IMR-90 (cell line): ENCODE results near the gene CCDC194. TPM values are rescaled to one million over a fixed set of nuclear protein-coding genes. Genes with fewer than 3 reads are reported as not detected.

Experiments
- ATAC-seq: fragments of 200-7000 bp; cut with Tn5 transposase; 2 replicates; pipeline ENCODE4 v1.9.1; 2020; ENCODE audit warnings: low read depth, mild to moderate bottlenecking, moderate library complexity
- BruUV-seq: library from RNA; stranded (reverse); fragments of 400-500 nt; replicated peaks from 2 replicates; lab custom pipeline; 2021; lab: Mats Ljungman, UMichigan
- CTCF ChIA-PET: fragments of 300-600 bp; formaldehyde crosslinking; extraction: SDS; loops from one replicate; lab custom pipeline; 2021; ENCODE audit warnings: antibody characterized with exemption; lab: Yijun Ruan, JAX
- POLR2A ChIA-PET: fragments of 300-600 bp; sonication (Branson Sonifier 250); formaldehyde crosslinking; loops from one replicate; lab custom pipeline; 2022; ENCODE audit warnings: antibody characterized with exemption; ENCODE audit not compliant: unreplicated experiment; lab: Charles Lee
- DNase-seq: peaks from one replicate; pipeline ENCODE4 v3.0.0; 2013
- H2AFZ ChIP-seq: replicated peaks from 2 replicates; pipeline ENCODE3; 2013; ENCODE audit warnings: low read length, mild to moderate bottlenecking; ENCODE audit not compliant: poor library complexity
- H2AK5ac ChIP-seq: 2 replicates; pipeline ENCODE4 v1.6.1; 2013; ENCODE audit warnings: low read depth, low read length, inconsistent platforms
- H2AK9ac ChIP-seq: replicated peaks from 2 replicates; pipeline ENCODE3; 2013; ENCODE audit warnings: mild to moderate bottlenecking, low read depth, low read length, moderate library complexity; ENCODE audit not compliant: poor library complexity
- H2BK120ac ChIP-seq: 2 replicates; pipeline ENCODE4 v1.6.1; 2013; ENCODE audit warnings: low read depth, low read length, inconsistent platforms
- H2BK15ac ChIP-seq: 3 replicates; pipeline ENCODE4 v1.6.1; 2013; ENCODE audit warnings: low read depth, low read length, inconsistent platforms
- H2BK20ac ChIP-seq: 2 replicates; pipeline ENCODE4 v1.6.1; 2013; ENCODE audit warnings: low read depth, mild to moderate bottlenecking, inconsistent platforms, low read length, moderate library complexity
- H2BK5ac ChIP-seq: 2 replicates; pipeline ENCODE4 v1.6.1; 2013; ENCODE audit warnings: mild to moderate bottlenecking, low read depth, low read length, inconsistent platforms; ENCODE audit not compliant: poor library complexity, severe bottlenecking
- H3K14ac ChIP-seq: replicated peaks from 2 replicates; pipeline ENCODE4 v1.6.1; 2013; ENCODE audit warnings: low read depth, low read length, inconsistent platforms
- H3K18ac ChIP-seq: 2 replicates; pipeline ENCODE4 v1.6.1; 2013; ENCODE audit warnings: low read depth, low read length, control low read depth
- H3K23ac ChIP-seq: 2 replicates; pipeline ENCODE4 v1.6.1; 2013; ENCODE audit warnings: low read depth, low read length, inconsistent platforms
- H3K27ac ChIP-seq: 2 replicates; pipeline ENCODE4 v1.5.1; 2013; ENCODE audit warnings: mild to moderate bottlenecking, control low read depth, low read length; ENCODE audit not compliant: insufficient read depth
- H3K27me3 ChIP-seq: 2 replicates; pipeline ENCODE4 v1.6.1; 2013; ENCODE audit warnings: low read length; ENCODE audit not compliant: control insufficient read depth, insufficient read depth
- H3K36me3 ChIP-seq: 2 replicates; pipeline ENCODE4 v1.6.1; 2013; ENCODE audit warnings: low read length, mixed read lengths; ENCODE audit not compliant: control insufficient read depth, insufficient read depth
- H3K4ac ChIP-seq: 2 replicates; pipeline ENCODE4 v1.6.1; 2013; ENCODE audit warnings: low read depth, low read length, inconsistent platforms
- H3K4me1 ChIP-seq: 2 replicates; pipeline ENCODE4 v1.6.1; 2013; ENCODE audit warnings: low read length, mixed read lengths; ENCODE audit not compliant: control insufficient read depth, insufficient read depth
- H3K4me2 ChIP-seq: 2 replicates; pipeline ENCODE4 v1.6.1; 2013; ENCODE audit warnings: low read depth, mild to moderate bottlenecking, control low read depth, low read length, moderate library complexity
- H3K4me3 ChIP-seq: 2 replicates; pipeline ENCODE4 v1.5.1; 2013; ENCODE audit warnings: low read depth, mild to moderate bottlenecking, control low read depth, low read length, moderate library complexity; ENCODE audit not compliant: insufficient read depth
- H3K56ac ChIP-seq: 2 replicates; pipeline ENCODE4 v1.6.1; 2013; ENCODE audit warnings: low read length, inconsistent platforms; ENCODE audit not compliant: insufficient read depth; ENCODE audit errors: extremely low read depth
- H3K79me1 ChIP-seq, 2 experiments: 2 replicates each; pipeline ENCODE4 v1.6.1; 2013; ENCODE audit warnings: low read length in 2 of 2, inconsistent platforms in 1 of 2, low read depth in 1 of 2
- H3K9ac ChIP-seq: 2 replicates; pipeline ENCODE4 v1.6.1; 2013; ENCODE audit warnings: low read depth, low read length, control low read depth
- H3K9me1 ChIP-seq: 2 replicates; pipeline ENCODE4 v1.6.1; 2013; ENCODE audit warnings: low read length, inconsistent platforms; ENCODE audit not compliant: insufficient read depth
- H3K9me3 ChIP-seq: 2 replicates; pipeline ENCODE4 v1.6.1; 2013; ENCODE audit warnings: low read length; ENCODE audit not compliant: control insufficient read depth, insufficient read depth
- H4K20me1 ChIP-seq: 2 replicates; pipeline ENCODE4 v1.6.1; 2013; ENCODE audit warnings: low read length, inconsistent platforms; ENCODE audit not compliant: insufficient read depth
- H4K5ac ChIP-seq: 2 replicates; pipeline ENCODE4 v1.6.1; 2013; ENCODE audit warnings: mild to moderate bottlenecking, low read depth, low read length, control low read depth
- H4K8ac ChIP-seq, 2 experiments: 2 replicates each; pipeline ENCODE4 v1.6.1; 2013; ENCODE audit warnings: low read depth in 2 of 2, low read length in 2 of 2, control low read depth in 1 of 2, inconsistent platforms in 1 of 2
- H4K91ac ChIP-seq: 2 replicates; pipeline ENCODE4 v1.6.1; 2013; ENCODE audit warnings: low read depth, low read length, inconsistent platforms; ENCODE audit not compliant: insufficient read depth
- BHLHE40 ChIP-seq: fragments of 150-350 bp; IDR thresholded peaks from 2 replicates; pipeline ENCODE4 v1.6.1; 2016; ENCODE audit warnings: mild to moderate bottlenecking, low read depth, low read length
- CEBPB ChIP-seq: IDR thresholded peaks from 2 replicates; pipeline ENCODE4 v1.6.1; 2012; ENCODE audit warnings: low read depth, low read length, improper control_type of control experiment
- CHD1 ChIP-seq: IDR thresholded peaks from 2 replicates; pipeline ENCODE4 v1.6.1; 2012; ENCODE audit warnings: low read depth, low read length, improper control_type of control experiment
- CTCF ChIP-seq: conservative IDR thresholded peaks from 2 replicates; pipeline ENCODE4 v1.5.1; 2012; ENCODE audit warnings: mild to moderate bottlenecking, low read depth, low read length, improper control_type of control experiment
- ELK1 ChIP-seq: fragments of 150-350 bp; IDR thresholded peaks from 2 replicates; pipeline ENCODE4 v1.6.1; 2016; ENCODE audit warnings: low read depth, mild to moderate bottlenecking, low read length, moderate library complexity, borderline replicate concordance
- FOS ChIP-seq: fragments of 150-350 bp; IDR thresholded peaks from 2 replicates; pipeline ENCODE4 v1.6.1; 2016; ENCODE audit warnings: low read depth, low read length
- MAFK ChIP-seq: IDR thresholded peaks from 2 replicates; pipeline ENCODE4 v1.6.1; 2012; ENCODE audit warnings: low read depth, low read length, improper control_type of control experiment
- MAZ ChIP-seq: IDR thresholded peaks from 2 replicates; pipeline ENCODE4 v1.6.1; 2012; ENCODE audit warnings: low read depth, mild to moderate bottlenecking, low read length, improper control_type of control experiment, moderate library complexity, borderline replicate concordance
- MXI1 ChIP-seq: IDR thresholded peaks from 2 replicates; pipeline ENCODE4 v1.6.1; 2012; ENCODE audit warnings: low read depth, mild to moderate bottlenecking, low read length, moderate library complexity, borderline replicate concordance
- NFE2L2 ChIP-seq: fragments of 150-350 bp; IDR thresholded peaks from 2 replicates; pipeline ENCODE4 v1.6.1; 2016; ENCODE audit warnings: low read depth, mild to moderate bottlenecking, low read length
- POLR2A ChIP-seq: IDR thresholded peaks from 2 replicates; pipeline ENCODE4 v1.6.1; 2012; ENCODE audit warnings: mild to moderate bottlenecking, low read depth, low read length
- RAD21 ChIP-seq: IDR thresholded peaks from 2 replicates; pipeline ENCODE4 v1.6.1; 2012; ENCODE audit warnings: low read length, improper control_type of control experiment
- RCOR1 ChIP-seq: IDR thresholded peaks from 2 replicates; pipeline ENCODE4 v1.6.1; 2012; ENCODE audit warnings: mild to moderate bottlenecking, low read length, improper control_type of control experiment; ENCODE audit not compliant: insufficient replicate concordance
- RFX5 ChIP-seq: IDR thresholded peaks from 2 replicates; pipeline ENCODE4 v1.8.0; 2012; ENCODE audit warnings: low read depth, mild to moderate bottlenecking, low read length, moderate library complexity
- SMC3 ChIP-seq: fragments of 150-350 bp; IDR thresholded peaks from 2 replicates; pipeline ENCODE4 v1.6.1; 2016; ENCODE audit warnings: low read depth, mild to moderate bottlenecking, antibody characterized with exemption, low read length, moderate library complexity
- USF2 ChIP-seq: fragments of 150-350 bp; IDR thresholded peaks from 2 replicates; pipeline ENCODE4 v1.6.1; 2017; ENCODE audit warnings: mild to moderate bottlenecking, antibody characterized with exemption, low read length, low read depth
- WGBS, 2 experiments: methylation state at CpG; one replicate each; pipeline versions ENCODE4 v1.1.5 to v1.1.7; 2013; ENCODE audit warnings: missing lambda C conversion rate in 2 of 2; ENCODE audit not compliant: insufficient read length in 1 of 2; ENCODE audit errors: extremely low coverage in 2 of 2; 5-methylcytosine and 5-hydroxymethylcytosine counted together
- dilution Hi-C: fragments of 300-500 bp; cut with HindIII; formaldehyde crosslinking; loops from one replicate; pipeline ENCODE4 v1.14.3; 2018; ENCODE audit warnings: low sequenced_read_pairs; ENCODE audit not compliant: unreplicated experiment
- in situ Hi-C: fragments of 300-500 bp; cut with MboI; formaldehyde crosslinking; loops from 3 replicates; pipeline ENCODE4 v1.14.3; 2019; ENCODE audit warnings: low sequenced_read_pairs, inconsistent platforms, mixed read lengths
- intact Hi-C: fragments of 100-400 bp; cut with micrococcal nuclease; formaldehyde crosslinking; loops from 2 replicates; pipeline ENCODE4 v1.10.0; 2022
- polyA plus RNA-seq, 3 experiments: library from polyadenylated mRNA; depleted of rRNA; stranded (reverse); fragments of >200 nt; gene quantifications; 2 replicates each; pipeline ENCODE4 v1.2.3, GENCODE V29; 2012; ENCODE audit warnings: low replicate concordance in 1 of 3
- total RNA-seq: library from RNA; depleted of rRNA; stranded (reverse); fragments of >200 nt; gene quantifications from 2 replicates; pipeline ENCODE4 v1.2.3, GENCODE V29; 2012

The CCDC194 gene
- total and polyA plus RNA-seq, 2 of the 4 experiments (the other 2 are of a cell fraction): not detected

- H2BK15ac ChIP-seq: no peak overlapping the region
- H3K36me3 ChIP-seq: no peaks in the 10 kb centered on the region
- no peak overlapping the region for H2AK5ac ChIP-seq
- H2BK20ac ChIP-seq: no peak overlapping the region
- H4K8ac ChIP-seq: no peak overlapping the region
- H3K4me2 ChIP-seq: no peak overlapping the region
- no peak overlapping the region for H4K91ac ChIP-seq
- H3K14ac ChIP-seq: no peak overlapping the region
- no peak overlapping the region for H3K56ac ChIP-seq
- H3K79me1 ChIP-seq: no peaks in the 10 kb centered on the region
- intact Hi-C loops (loop anchor here (5.0 to 10.0 kb wide), 2 partner anchors 156 to 458 kb away; partner anchors contain the start of genes COLGALT1 and RPL18A), dilution Hi-C loops (no loop called here), in situ Hi-C loops (no loop called here)
- BruUV-seq: no TSS peak
- ChIA-PET CTCF (interaction anchor here (0.6 kb wide), 1 partner anchor 18 kb away, joined by 3 read pairs; no protein-coding TSS in a partner anchor), POLR2A (no interaction called here)
- no peak overlapping the region for H3K9ac ChIP-seq
- no peaks in the 10 kb centered on the region for H3K4me1 ChIP-seq
- ATAC-seq (no peak), DNase-seq (no peak)
- H3K23ac ChIP-seq: no peak overlapping the region
- no peaks in the 10 kb centered on the region for H3K9me3 ChIP-seq
- 53% methylated on average over 3 of the region's 8 CpGs; no CpG with 5 or more reads in 1 of the 2 experiments for WGBS, 2 experiments
- H4K5ac ChIP-seq: no peak overlapping the region
- H3K9me1 ChIP-seq: no peaks in the 10 kb centered on the region
- TF ChIP-seq FOS: no peak
- no peak for TF ChIP-seq MAZ
- no peak for TF ChIP-seq MAFK
- TF ChIP-seq CEBPB: no peak
- no peak for TF ChIP-seq NFE2L2
- no peak for TF ChIP-seq BHLHE40
- no peak for TF ChIP-seq SMC3
- TF ChIP-seq CTCF: no peak
- TF ChIP-seq CHD1: no peak
- no peak for TF ChIP-seq ELK1
- no peak for TF ChIP-seq USF2
- no peak for TF ChIP-seq MXI1
- no peak for TF ChIP-seq POLR2A
- TF ChIP-seq RCOR1: no peak
- TF ChIP-seq RAD21: no peak
- TF ChIP-seq RFX5: no peak
- no peaks in the 10 kb centered on the region for H4K20me1 ChIP-seq
- H3K27me3 ChIP-seq: no peaks in the 10 kb centered on the region; the same call in 1 of the 2 replicates
- no peak overlapping the region for H2BK5ac ChIP-seq
- H2BK120ac ChIP-seq: no peak overlapping the region
- no peak overlapping the region for H3K18ac ChIP-seq
- H3K4me3 ChIP-seq: no peak overlapping the region
- H2AK9ac ChIP-seq: no peak overlapping the region
- no peak overlapping the region for H3K27ac ChIP-seq
- H3K4ac ChIP-seq: no peak overlapping the region
- H2AFZ ChIP-seq: no peak overlapping the region
These were observed 5.0 kb upstream of the CCDC194 start for GRCh38 chr19:17398902-17399527.
